HG02852 (cell line): Measurements from ENCODE around the gene AKAP1.

Experiments used
- ATAC-seq: cut with Tn5 transposase; IDR thresholded peaks from one replicate; pipeline ENCODE4 v1.9.1; 2021; ENCODE audit warnings: mild to moderate bottlenecking, moderate library complexity; ENCODE audit not compliant: unreplicated experiment

The AKAP1 gene

GRCh38 chr17:57084802-57085447 is at the start of gene AKAP1:
AKAP1 (plus strand) TSS chr17:57085246; CDS start chr17:57105465, 20,219 bp downstream.
- ATAC-seq: peak; percentile 84

GRCh38 chr17:57035971-57036481 is 49.0 kb upstream of the AKAP1 start:
- no peak for ATAC-seq

GRCh38 chr17:57037411-57037810 is 47.6 kb upstream of the AKAP1 start:
- no peak for ATAC-seq

- ATAC-seq: no peak
Observed at GRCh38 chr17:57038486-57038885, 46.6 kb upstream of the AKAP1 start.

GRCh38 chr17:57040571-57040970 is 44.5 kb upstream of the AKAP1 start:
- ATAC-seq: no peak

- no peak for ATAC-seq
Observed at GRCh38 chr17:57043276-57043675, 41.8 kb upstream of the AKAP1 start.

- no peak for ATAC-seq
Observed at GRCh38 chr17:57044976-57045867, 39.8 kb upstream of the AKAP1 start.

GRCh38 chr17:57045868-57046704 is 39.0 kb upstream of the AKAP1 start:
- peak; percentile 61 for ATAC-seq

- ATAC-seq: no peak
Observed at GRCh38 chr17:57046749-57047148, 38.3 kb upstream of the AKAP1 start.

- ATAC-seq: no peak
Observed at GRCh38 chr17:57048096-57048495, 37.0 kb upstream of the AKAP1 start.

- no peak for ATAC-seq
Observed at GRCh38 chr17:57050306-57050705, 34.7 kb upstream of the AKAP1 start.

GRCh38 chr17:57051886-57052361 is 33.1 kb upstream of the AKAP1 start:
- ATAC-seq: no peak

GRCh38 chr17:57062865-57063264 is 22.2 kb upstream of the AKAP1 start:
- ATAC-seq: no peak

GRCh38 chr17:57067162-57067561 is 17.9 kb upstream of the AKAP1 start:
- ATAC-seq: no peak

GRCh38 chr17:57067781-57068180 is 17.3 kb upstream of the AKAP1 start:
- no peak for ATAC-seq

GRCh38 chr17:57068222-57068658 is 16.8 kb upstream of the AKAP1 start:
- no peak for ATAC-seq

GRCh38 chr17:57068707-57069106 is 16.3 kb upstream of the AKAP1 start:
- ATAC-seq: no peak

- ATAC-seq: no peak
Observed at GRCh38 chr17:57071991-57072944, 12.8 kb upstream of the AKAP1 start.

- no peak for ATAC-seq
Observed at GRCh38 chr17:57073626-57074025, 11.4 kb upstream of the AKAP1 start.

GRCh38 chr17:57075193-57075592 is 9.9 kb upstream of the AKAP1 start:
- ATAC-seq: no peak
